ENCODE data around the gene GSDME.

- no peak for TF ChIP-seq CTCF (IDR thresholded peaks at IDR 0.05)
- no peak for TF ChIP-seq POLR2AphosphoS5 (IDR thresholded peaks at IDR 0.05; ENCODE audit: low read depth, low read length)
- no peak for TF ChIP-seq SIN3A (IDR thresholded peaks at IDR 0.05; ENCODE audit: borderline replicate concordance, insufficient read depth, low read depth, low read length)
- TF ChIP-seq TCF7L2 (IDR thresholded peaks at IDR 0.05; ENCODE audit: low read depth, low read length), result no peak
Observed at GRCh38 chr7:24717247-24717622, 40.0 kb downstream of the GSDME start.
